Parathyroid adenoma (tissue), 2 donors: ENCODE data around the gene KRTAP9-6.

Experiments used
- H2AFZ ChIP-seq: fragments of 300-600 bp; sonication (generic); one replicate; pipeline ENCODE4 v1.7.0; 2017; ENCODE audit warnings: antibody characterized with exemption, mild to moderate bottlenecking
- H3K27ac ChIP-seq: fragments of 300-600 bp; sonication (generic); one replicate; pipeline ENCODE4 v1.7.0; 2017
- H3K27me3 ChIP-seq: fragments of 300-600 bp; sonication (generic); one replicate; pipeline ENCODE4 v1.7.0; 2017; ENCODE audit warnings: low read length; ENCODE audit not compliant: control insufficient read depth, insufficient read depth
- H3K36me3 ChIP-seq: fragments of 300-600 bp; sonication (generic); one replicate; pipeline ENCODE4 v1.7.0; 2017; ENCODE audit warnings: low read length; ENCODE audit not compliant: control insufficient read depth, insufficient read depth
- H3K4me1 ChIP-seq: fragments of 300-600 bp; sonication (generic); one replicate; pipeline ENCODE4 v1.7.0; 2017; ENCODE audit warnings: control low read depth
- H3K4me2 ChIP-seq: fragments of 300-600 bp; sonication (generic); one replicate; pipeline ENCODE4 v1.7.0; 2017; ENCODE audit warnings: low read length
- H3K4me3 ChIP-seq: fragments of 300-600 bp; sonication (generic); one replicate; pipeline ENCODE4 v1.7.0; 2017; ENCODE audit warnings: low read depth, low read length
- H3K79me2 ChIP-seq: fragments of 300-600 bp; sonication (generic); one replicate; pipeline ENCODE4 v1.7.0; 2017; ENCODE audit warnings: control low read depth
- H3K9ac ChIP-seq: fragments of 300-600 bp; sonication (generic); one replicate; pipeline ENCODE4 v1.7.0; 2017; ENCODE audit warnings: mild to moderate bottlenecking
- H3K9me3 ChIP-seq: fragments of 300-600 bp; sonication (generic); one replicate; pipeline ENCODE4 v1.7.0; 2017; ENCODE audit warnings: low read length; ENCODE audit not compliant: control insufficient read depth
- CTCF ChIP-seq: fragments of 300-600 bp; sonication (generic); IDR thresholded peaks from one replicate; pipeline ENCODE4 v1.7.0; 2017; ENCODE audit warnings: antibody characterized with exemption, mild to moderate bottlenecking
- donor health status: primary hyperparathyroidism.

KRTAP9-6 gene

GRCh38 chr17:41278176-41278955, 13.2 kb downstream of the KRTAP9-6 start:
- no peak overlapping the region for H3K4me2 ChIP-seq
- no peaks in the 10 kb centered on the region for H3K36me3 ChIP-seq
- TF ChIP-seq CTCF: no peak
- no peak overlapping the region for H3K27ac ChIP-seq
- H3K9me3 ChIP-seq: no peaks in the 10 kb centered on the region
- no peak overlapping the region for H3K4me3 ChIP-seq
- no peak overlapping the region for H3K9ac ChIP-seq
- no peaks in the 10 kb centered on the region for H3K4me1 ChIP-seq
- no peak overlapping the region for H2AFZ ChIP-seq
- no peaks in the 10 kb centered on the region for H3K79me2 ChIP-seq
- H3K27me3 ChIP-seq: no peaks in the 10 kb centered on the region

GRCh38 chr17:41284043-41284442, 18.9 kb downstream of the KRTAP9-6 start:
- no peak for TF ChIP-seq CTCF
- no peak overlapping the region for H3K9ac ChIP-seq

GRCh38 chr17:41284546-41284945, 19.4 kb downstream of the KRTAP9-6 start:
- no peaks in the 10 kb centered on the region for H3K36me3 ChIP-seq
- no peaks in the 10 kb centered on the region for H3K79me2 ChIP-seq
- TF ChIP-seq CTCF: no peak
- H2AFZ ChIP-seq: no peak overlapping the region
- H3K27ac ChIP-seq: no peak overlapping the region
- H3K4me2 ChIP-seq: no peak overlapping the region
- no peaks in the 10 kb centered on the region for H3K4me1 ChIP-seq
- H3K9me3 ChIP-seq: no peaks in the 10 kb centered on the region
- H3K4me3 ChIP-seq: no peak overlapping the region
- no peak overlapping the region for H3K9ac ChIP-seq
- H3K27me3 ChIP-seq: no peaks in the 10 kb centered on the region

More at GRCh38 chr17:41284043-41284442, 18.9 kb downstream of the KRTAP9-6 start:
- H2AFZ ChIP-seq: no peak overlapping the region
- H3K27ac ChIP-seq: no peak overlapping the region
- no peak overlapping the region for H3K4me3 ChIP-seq
- no peaks in the 10 kb centered on the region for H3K4me1 ChIP-seq
- no peaks in the 10 kb centered on the region for H3K36me3 ChIP-seq
- no peaks in the 10 kb centered on the region for H3K9me3 ChIP-seq
- H3K4me2 ChIP-seq: no peak overlapping the region
- no peaks in the 10 kb centered on the region for H3K79me2 ChIP-seq
- no peaks in the 10 kb centered on the region for H3K27me3 ChIP-seq

- no peaks in the 10 kb centered on the region for H3K79me2 ChIP-seq
- no peaks in the 10 kb centered on the region for H3K36me3 ChIP-seq
- no peaks in the 10 kb centered on the region for H3K9me3 ChIP-seq
- H3K27me3 ChIP-seq: no peaks in the 10 kb centered on the region
- H3K4me3 ChIP-seq: no peak overlapping the region
- H2AFZ ChIP-seq: no peak overlapping the region
- TF ChIP-seq CTCF: no peak
- H3K9ac ChIP-seq: no peak overlapping the region
- H3K4me2 ChIP-seq: no peak overlapping the region
- no peaks in the 10 kb centered on the region for H3K4me1 ChIP-seq
- no peak overlapping the region for H3K27ac ChIP-seq
Measured at GRCh38 chr17:41287050-41287449, 21.9 kb downstream of the KRTAP9-6 start.

- H3K36me3 ChIP-seq: no peaks in the 10 kb centered on the region
- H3K27me3 ChIP-seq: no peaks in the 10 kb centered on the region
- H2AFZ ChIP-seq: no peak overlapping the region
- H3K4me1 ChIP-seq: no peaks in the 10 kb centered on the region
- no peaks in the 10 kb centered on the region for H3K79me2 ChIP-seq
- no peak overlapping the region for H3K27ac ChIP-seq
- no peak overlapping the region for H3K4me2 ChIP-seq
- H3K9me3 ChIP-seq: no peaks in the 10 kb centered on the region
- no peak for TF ChIP-seq CTCF
- no peak overlapping the region for H3K4me3 ChIP-seq
- H3K9ac ChIP-seq: no peak overlapping the region
Measured at GRCh38 chr17:41294016-41294415, 28.8 kb downstream of the KRTAP9-6 start.
